DMS114 treated with DMSO at 0.1 percent for 48 hours (cell line): Measurements from ENCODE around the gene CPE.
A peak's percentile ranks its signal among the peaks of the same experiment; 100 is the strongest.
"Not testable (repeated sequence)": the region's sequence is repeated elsewhere in the genome, so short reads cannot be mapped to it uniquely, and the experiment has no call there.

Source experiments
- DNase-seq: peaks from one replicate; lab custom pipeline; 2025; ENCODE audit not compliant: unreplicated experiment; lab: John Stamatoyannopoulos, UW

CPE gene

GRCh38 chr4:165458471-165458870 lies 79.7 kb downstream of the CPE start:
- no peak for DNase-seq

GRCh38 chr4:165461159-165461821 lies 82.5 kb downstream of the CPE start:
- no peak for DNase-seq

GRCh38 chr4:165462009-165462408 lies 83.2 kb downstream of the CPE start:
- DNase-seq: no peak

GRCh38 chr4:165464376-165464775 lies 85.6 kb downstream of the CPE start:
- DNase-seq: no peak

GRCh38 chr4:165464813-165465381 lies 86.1 kb downstream of the CPE start:
- peak; percentile 72 for DNase-seq

DNA sequence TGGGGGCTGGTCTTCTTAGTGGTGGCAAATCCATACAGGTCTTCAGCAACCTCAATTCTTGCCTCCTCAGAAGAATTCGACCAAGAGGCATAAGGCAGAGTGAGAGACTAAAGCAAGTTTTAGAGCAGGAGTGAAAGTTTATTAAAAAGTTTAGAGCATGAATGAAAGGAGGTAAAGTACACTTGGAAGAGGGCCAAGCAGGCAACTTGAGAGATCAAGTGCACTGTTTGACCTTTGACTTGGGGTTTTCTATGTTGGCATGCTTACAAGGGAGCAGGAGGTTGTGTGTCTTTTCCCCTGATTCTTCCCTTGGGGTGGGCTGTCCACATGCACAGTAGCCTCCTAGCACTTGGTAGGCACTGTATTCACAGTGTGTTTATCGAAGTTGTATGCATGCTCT lies 91.2 kb downstream of the CPE start:
- DNase-seq: no peak

DNA sequence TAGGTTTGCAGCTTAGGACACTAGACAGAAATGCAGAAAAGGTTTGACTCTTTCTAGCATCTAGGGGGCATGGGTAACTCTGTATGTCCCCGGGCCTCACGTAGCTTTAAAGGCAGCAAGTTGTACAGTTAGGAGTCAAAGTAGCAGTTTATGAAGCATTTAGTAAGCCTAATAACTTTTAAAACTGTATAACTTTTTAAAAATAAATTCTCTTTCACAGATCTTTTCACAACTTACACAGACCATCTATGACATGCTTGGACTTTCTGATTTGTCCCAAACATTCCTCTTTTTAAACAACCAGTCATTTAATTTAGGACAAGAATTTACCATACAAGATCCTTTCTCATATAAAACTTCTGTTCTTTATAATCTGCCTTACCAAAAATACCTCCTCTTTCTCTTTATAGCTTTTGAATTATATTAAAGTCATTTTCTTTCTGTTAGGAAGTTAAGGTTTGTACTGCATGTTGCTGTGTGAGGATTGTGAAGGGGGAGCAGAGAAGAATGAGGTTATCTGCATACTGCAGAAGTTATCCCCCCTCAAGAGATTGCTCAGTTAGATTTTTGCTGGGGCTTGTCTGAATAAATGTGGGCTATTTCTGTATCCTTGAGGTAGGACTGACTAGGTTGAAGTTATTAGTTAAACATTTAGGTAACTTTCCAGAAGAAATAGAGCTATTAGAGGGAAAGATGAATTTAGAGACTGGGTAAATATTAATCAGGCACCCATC lies 94.3 kb downstream of the CPE start:
- DNase-seq: no peak

- no peak for DNase-seq
Observed at GRCh38 chr4:165474784-165475705, 96.2 kb downstream of the CPE start.

- no peak for DNase-seq
Observed at GRCh38 chr4:165475706-165476070, 96.9 kb downstream of the CPE start.

DNA sequence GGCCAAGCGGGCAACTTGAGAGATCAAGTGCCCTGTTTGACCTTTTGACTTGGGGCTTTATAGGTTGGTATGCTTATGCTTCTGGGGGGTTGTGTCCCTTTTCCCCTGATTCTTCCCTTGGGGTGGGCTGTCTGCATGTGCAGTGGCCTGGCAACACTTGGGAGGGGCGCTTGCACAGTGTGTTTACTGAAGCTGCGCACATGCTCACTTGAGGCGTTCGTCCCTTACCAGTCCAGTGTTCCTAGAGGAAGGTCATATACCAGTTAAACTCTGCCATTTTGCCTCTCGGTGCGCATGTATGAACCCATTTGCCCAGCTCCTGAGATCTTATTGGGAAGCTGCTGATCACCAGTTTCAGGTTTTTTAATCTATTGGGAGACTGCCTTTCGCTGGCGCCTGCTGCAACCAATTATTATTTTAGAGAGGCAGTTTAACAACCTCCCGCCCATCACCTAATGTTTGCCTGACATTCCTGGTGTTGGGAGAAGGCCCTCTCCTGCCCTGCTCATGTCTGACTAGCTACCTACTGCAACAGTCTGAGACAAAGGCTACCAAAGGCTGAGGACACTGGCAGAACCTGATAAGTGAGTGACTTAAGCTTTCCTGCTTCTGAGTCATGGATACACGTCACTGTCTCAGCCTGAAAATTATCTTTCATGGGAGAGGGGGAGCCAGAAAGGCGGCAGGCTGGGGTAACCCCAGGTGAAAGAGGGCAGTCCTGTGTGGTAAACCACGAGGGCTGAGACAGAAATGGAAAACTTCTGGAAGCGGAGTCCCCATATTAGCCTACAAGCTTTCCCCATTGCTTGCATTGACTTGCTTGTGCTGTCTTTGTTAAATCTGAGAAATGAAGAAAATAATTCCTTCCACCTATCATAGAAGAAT lies 97.6 kb downstream of the CPE start:
- DNase-seq: no peak

DNA sequence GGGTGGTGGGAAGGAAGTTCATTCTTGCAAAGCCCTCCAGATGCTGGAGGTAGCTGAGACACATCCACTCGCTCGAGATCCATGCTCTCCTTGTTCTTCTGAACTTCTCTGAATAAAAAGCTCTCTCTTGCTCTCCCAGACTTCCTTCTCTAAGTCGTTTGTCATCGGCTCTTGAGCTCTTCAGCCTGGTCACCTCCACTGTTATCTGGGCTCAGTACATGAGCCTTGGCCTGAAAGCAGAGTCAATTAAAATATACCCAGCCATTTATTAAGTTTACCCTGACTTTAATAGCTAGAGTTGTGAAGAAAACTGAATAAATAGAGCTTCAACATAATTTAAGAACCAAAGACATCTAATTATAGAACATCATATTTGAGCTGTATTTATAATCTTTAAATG lies 99.0 kb downstream of the CPE start:
- no peak for DNase-seq

DNA sequence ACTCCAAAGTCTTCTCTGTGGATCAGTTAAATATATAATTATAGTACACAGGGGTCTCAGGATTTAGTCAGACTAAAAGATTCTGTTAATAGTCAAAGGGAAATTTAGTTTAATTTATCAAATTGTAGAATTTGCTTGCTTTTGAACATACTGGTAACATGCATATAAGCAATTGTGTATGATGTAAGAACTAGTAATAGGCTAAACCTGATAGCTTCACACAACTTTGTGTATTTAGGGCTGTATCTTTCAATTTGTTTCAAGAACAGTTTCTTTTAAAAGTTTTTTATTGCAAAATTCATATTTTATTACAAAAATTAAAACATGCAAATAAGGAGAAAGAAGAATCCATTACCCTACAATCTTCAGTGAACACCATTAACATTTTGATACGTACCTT lies 99.5 kb downstream of the CPE start:
- DNase-seq: no peak

- no peak for DNase-seq
Observed at GRCh38 chr4:165481053-165481835, 102.4 kb downstream of the CPE start.

DNA sequence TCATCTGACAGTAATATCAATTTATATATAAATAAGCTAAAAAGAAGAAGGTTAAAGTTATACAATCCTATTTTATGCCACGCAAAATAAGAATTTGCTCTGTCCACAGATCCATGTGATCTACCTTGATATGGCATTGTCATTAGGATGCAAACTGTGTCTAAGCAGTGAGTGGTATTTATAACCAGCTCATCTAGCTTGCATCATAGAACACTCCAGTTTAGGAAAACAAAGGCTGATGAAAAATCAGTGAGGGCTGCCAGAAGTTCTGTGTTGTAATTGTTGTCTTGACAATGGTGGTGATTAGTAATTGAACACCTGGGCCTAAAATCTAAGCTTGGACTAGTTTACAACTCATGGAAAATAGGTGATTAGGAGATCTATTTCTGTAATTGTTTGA lies 111.0 kb downstream of the CPE start:
- no peak for DNase-seq

GRCh38 chr4:165492583-165492982 lies 113.8 kb downstream of the CPE start:
- not testable (repeated sequence) for DNase-seq

DNA sequence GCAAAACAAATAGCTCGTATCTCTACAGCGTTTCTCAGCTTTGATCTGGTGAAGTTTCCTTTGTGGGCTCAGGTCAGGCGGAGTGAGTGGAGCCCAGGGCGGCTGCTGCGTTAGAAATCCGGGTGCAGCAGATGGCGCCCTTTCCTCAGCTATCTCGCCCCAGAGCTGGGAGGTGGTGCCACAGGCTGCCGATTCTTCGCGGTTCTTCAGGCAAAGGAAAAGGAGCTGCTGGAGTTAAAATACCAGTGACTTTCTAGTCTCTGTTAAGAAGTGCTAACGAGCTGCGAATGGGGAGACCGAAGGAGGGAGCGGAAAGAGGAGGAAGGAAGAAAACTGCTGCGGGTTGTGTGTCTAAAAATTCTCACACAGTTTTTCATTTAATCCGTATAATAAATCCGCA lies 114.6 kb downstream of the CPE start:
- DNase-seq: peak; percentile 40

- no peak for DNase-seq
Observed at GRCh38 chr4:165502916-165503907, 124.4 kb downstream of the CPE start.

- DNase-seq: no peak
Observed at GRCh38 chr4:165504184-165504583, 125.4 kb downstream of the CPE start.
